A549 (cell line): ENCODE measurements around the gene KIR2DL4. TPM values are rescaled to one million over a fixed set of nuclear protein-coding genes. Genes with fewer than 3 reads are reported as not detected.

Source experiments
- ATAC-seq, 2 experiments: fragments of 200-7000 bp in 1 of 2; fragments of >200 bp in 1 of 2; cut with Nextera tagmentation in 1 of 2; cut with Tn5 transposase in 1 of 2; 3 replicates each; pipeline versions ENCODE4 v1.8.0 to v1.9.1; 2018 to 2020; ENCODE audit warnings: mild to moderate bottlenecking in 1 of 2, moderate library complexity in 1 of 2
- CTCF ChIA-PET: fragments of 300-600 bp; sonication (Branson Sonifier 250); formaldehyde crosslinking; extraction: SDS; loops from one replicate; lab custom pipeline; 2021; ENCODE audit warnings: antibody characterized with exemption, inconsistent platforms; lab: Yijun Ruan, JAX
- POLR2A ChIA-PET: fragments of 350-600 bp; formaldehyde crosslinking; extraction: SDS; loops from one replicate; lab custom pipeline; 2021; ENCODE audit warnings: antibody characterized with exemption, inconsistent platforms; lab: Yijun Ruan, JAX
- DNase-seq, 2 experiments: peaks; one replicate each; pipeline versions ENCODE4 v3.0.0 to v3.0.0-alpha.2; 2011 to 2016; ENCODE audit warnings: low read depth in 1 of 2, low spot score in 1 of 2
- FAIRE-seq: peaks from 2 replicates; lab custom pipeline; 2011; peaks lifted over from hg19 to GRCh38; lab: Jason Lieb, UNC
- H3K27ac ChIP-seq, 2 experiments: fragments of >200 bp; sonication (Bioruptor Twin); formaldehyde crosslinking; 3 replicates each; pipeline ENCODE4 v1.5.1; 2016 to 2017
- H3K4me1 ChIP-seq: fragments of >200 bp; sonication (Bioruptor Twin); formaldehyde crosslinking; 3 replicates; pipeline ENCODE4 v1.6.1; 2016
- H3K4me2 ChIP-seq: fragments of >200 bp; sonication (Bioruptor Twin); formaldehyde crosslinking; 3 replicates; pipeline ENCODE4 v1.6.1; 2016
- H3K4me3 ChIP-seq: fragments of >200 bp; sonication (Bioruptor Twin); formaldehyde crosslinking; 3 replicates; pipeline ENCODE4 v1.5.1; 2016
- H3K9me3 ChIP-seq: fragments of >200 bp; sonication (Bioruptor Twin); formaldehyde crosslinking; 3 replicates; pipeline ENCODE4 v1.6.1; 2016
- BCL3 ChIP-seq: fragments of >200 bp; sonication (Bioruptor Twin); formaldehyde crosslinking; IDR thresholded peaks from 3 replicates; pipeline ENCODE4 v1.6.1; 2016
- CHD2 ChIP-seq: fragments of 150-350 bp; IDR thresholded peaks from 2 replicates; pipeline ENCODE4 v1.6.1; 2014; ENCODE audit warnings: low read length; ENCODE audit not compliant: partially characterized antibody
- CHD4 ChIP-seq: fragments of 200-600 bp; sonication (generic); IDR thresholded peaks from 2 replicates; pipeline ENCODE4 v1.6.1; 2016; ENCODE audit warnings: antibody characterized with exemption, mild to moderate bottlenecking, borderline replicate concordance
- CTCF ChIP-seq: fragments of >200 bp; sonication (Bioruptor Twin); formaldehyde crosslinking; IDR thresholded peaks from 3 replicates; pipeline ENCODE4 v1.5.1; 2016
- E2F6 ChIP-seq: IDR thresholded peaks from 2 replicates; pipeline ENCODE4 v1.6.1; 2012; ENCODE audit warnings: low read depth, borderline replicate concordance
- EHF ChIP-seq: fragments of 250-450 bp; sonication (Bioruptor Pico); IDR thresholded peaks from 2 replicates; pipeline ENCODE4 v1.5.0; 2020; ENCODE audit warnings: mild to moderate bottlenecking
- ELK1 ChIP-seq: fragments of 150-350 bp; IDR thresholded peaks from 2 replicates; pipeline ENCODE4 v1.6.1; 2014; ENCODE audit warnings: low read depth, mild to moderate bottlenecking, low read length
- FOSB ChIP-seq: fragments of 250-450 bp; sonication (Bioruptor Pico); IDR thresholded peaks from 2 replicates; pipeline ENCODE4 v1.5.0; 2020; ENCODE audit warnings: mild to moderate bottlenecking, moderate library complexity
- FOSL2 ChIP-seq, 2 experiments: fragments of 450-650 bp in 1 of 2; fragments of >200 bp in 1 of 2; sonication (Bioruptor Twin) in 1 of 2; formaldehyde crosslinking; IDR thresholded peaks; 2 replicates each; pipeline versions ENCODE4 v1.5.0 to v1.6.1; 2016 to 2020; ENCODE audit warnings: mild to moderate bottlenecking in 1 of 2, moderate library complexity in 1 of 2
- HES2 ChIP-seq: fragments of >200 bp; sonication (Bioruptor Twin); formaldehyde crosslinking; IDR thresholded peaks from 2 replicates; pipeline ENCODE4 v1.6.1; 2016
- HEYL ChIP-seq: fragments of 250-450 bp; sonication (Bioruptor Pico); IDR thresholded peaks from 2 replicates; pipeline ENCODE4 v1.8.0; 2021; ENCODE audit warnings: mild to moderate bottlenecking, moderate library complexity
- HMGXB4 ChIP-seq: fragments of 250-450 bp; sonication (Bioruptor Pico); IDR thresholded peaks from 2 replicates; pipeline ENCODE4 v1.5.0; 2021; ENCODE audit warnings: mild to moderate bottlenecking, moderate library complexity, borderline replicate concordance
- HOXA7 ChIP-seq: fragments of 250-450 bp; sonication (Bioruptor Pico); IDR thresholded peaks from 2 replicates; pipeline ENCODE4 v1.5.0; 2020; ENCODE audit warnings: mild to moderate bottlenecking, moderate library complexity
- MAFK ChIP-seq: fragments of 450-650 bp; IDR thresholded peaks from 2 replicates; pipeline ENCODE4 v1.6.1; 2014; ENCODE audit not compliant: partially characterized antibody
- MAZ ChIP-seq: fragments of 150-350 bp; IDR thresholded peaks from 2 replicates; pipeline ENCODE4 v1.6.1; 2014; ENCODE audit warnings: antibody characterized with exemption, low read depth, low read length, borderline replicate concordance
- NFE2L2 ChIP-seq: fragments of 150-350 bp; conservative IDR thresholded peaks from 2 replicates; pipeline ENCODE4 v1.6.1; 2014; ENCODE audit warnings: low read length
- NR3C1 ChIP-seq: fragments of >200 bp; sonication (Bioruptor Twin); formaldehyde crosslinking; IDR thresholded peaks from 3 replicates; pipeline ENCODE4 v1.6.1; 2017
- RAD21 ChIP-seq, 2 experiments: fragments of >200 bp in 1 of 2; sonication (Bioruptor Twin) in 1 of 2; formaldehyde crosslinking in 1 of 2; IDR thresholded peaks in 1 of 2; conservative IDR thresholded peaks in 1 of 2; 2 replicates in 1 of 2; 3 replicates in 1 of 2; pipeline ENCODE4 v1.6.1; 2012 to 2018; ENCODE audit warnings: inconsistent platforms in 1 of 2
- REST ChIP-seq: fragments of 200-600 bp; sonication (generic); IDR thresholded peaks from 2 replicates; pipeline ENCODE4 v1.6.1; 2016; ENCODE audit warnings: antibody characterized with exemption, mild to moderate bottlenecking, moderate library complexity
- RFX5 ChIP-seq: fragments of 450-650 bp; IDR thresholded peaks from 2 replicates; pipeline ENCODE4 v1.7.1; 2014; ENCODE audit warnings: antibody characterized with exemption, mild to moderate bottlenecking, moderate library complexity
- SMC3 ChIP-seq: fragments of >200 bp; sonication (Bioruptor Twin); formaldehyde crosslinking; IDR thresholded peaks from 3 replicates; pipeline ENCODE4 v1.6.1; 2018; ENCODE audit warnings: inconsistent platforms
- TP53 ChIP-seq: fragments of 250-450 bp; sonication (Bioruptor Pico); IDR thresholded peaks from 2 replicates; pipeline ENCODE4 v1.5.0; 2021; ENCODE audit warnings: mild to moderate bottlenecking, moderate library complexity
- WGBS: methylation state at CpG from one replicate; pipeline ENCODE4 v1.1.6; 2017; ENCODE audit errors: missing lambda C conversion rate; 5-methylcytosine and 5-hydroxymethylcytosine counted together
- polyA plus RNA-seq, 4 experiments: library from polyadenylated mRNA; depleted of rRNA in 3 of 4; stranded (reverse); fragments of >200 nt; fragmentation: RNase III in 1 of 4; extraction: RNeasy Plus Mini Kit Qiagen cat#74134 plus additional on column Dnase treatment in 1 of 4; gene quantifications; 2 replicates in 3 of 4; 3 replicates in 1 of 4; pipeline ENCODE4 v1.2.3, GENCODE V29; 2011 to 2017

Gene KIR2DL4
- polyA plus RNA-seq, 2 of the 4 experiments (the other 2 are of a cell fraction) = not detected

- H3K4me3 ChIP-seq = no peak overlapping the region
- ChIA-PET POLR2A (no interaction called here), CTCF (no interaction called here)
- no peak for TF ChIP-seq NR3C1
- TF ChIP-seq HOXA7 (CRISPR knock-in tag) = no peak
- no peak for TF ChIP-seq FOSB
- no peak for TF ChIP-seq HMGXB4 (CRISPR knock-in tag)
- no peak for TF ChIP-seq MAFK
- no peak for TF ChIP-seq NFE2L2
- no peak for TF ChIP-seq RAD21 (conservative IDR thresholded peaks at IDR 0.05 in 1 of 2, IDR thresholded peaks at IDR 0.05 in 1 of 2)
- no peak for TF ChIP-seq SMC3
- TF ChIP-seq REST = no peak
- no peak for TF ChIP-seq HEYL (CRISPR knock-in tag)
- no peak for TF ChIP-seq ELK1
- TF ChIP-seq EHF (CRISPR knock-in tag) = no peak
- no peak for TF ChIP-seq TP53 (CRISPR knock-in tag)
- no peak for TF ChIP-seq HES2
- no peak for TF ChIP-seq MAZ
- no peak for TF ChIP-seq CHD4
- TF ChIP-seq CHD2 = no peak
- TF ChIP-seq BCL3 = no peak
- DNase-seq (no peak), FAIRE-seq (no peak), ATAC-seq (no peak)
- no peaks in the 10 kb centered on the region for H3K4me1 ChIP-seq
- H3K27ac ChIP-seq = no peak overlapping the region
- H3K4me2 ChIP-seq = no peak overlapping the region
- whole genome bisulfite sequencing = 4% methylated on average over 5 of the region's 5 CpGs
- no peaks in the 10 kb centered on the region for H3K9me3 ChIP-seq
Measured at GRCh38 chr19:54790711-54791110, 12.7 kb upstream of the KIR2DL4 start.

GRCh38 chr19:54791476-54791875 lies 11.9 kb upstream of the KIR2DL4 start:
- Histone ChIP-seq H3K4me1 (no peaks in the 10 kb centered on the region), H3K27ac (no peak overlapping the region), H3K4me3 (no peak overlapping the region), H3K4me2 (no peak overlapping the region), H3K9me3 (no peaks in the 10 kb centered on the region)
- POLR2A ChIA-PET = no interaction called here
- 29% methylated on average over 6 of the region's 6 CpGs for WGBS
- DNase-seq = no peak
- no peak for FAIRE-seq
- CTCF ChIA-PET = no interaction called here
- no peak for ATAC-seq
- TF ChIP-seq RFX5 (no peak), FOSL2 (IDR thresholded peaks at IDR 0.05) (no peak), FOSL2 (CRISPR knock-in tag; IDR thresholded peaks at IDR 0.05) (no peak), MAFK (no peak), CTCF (no peak), RAD21 (conservative IDR thresholded peaks at IDR 0.05 in 1 of 2, IDR thresholded peaks at IDR 0.05 in 1 of 2) (no peak), E2F6 (no peak)
